CD8-positive, alpha-beta memory T cell (primary cell): ENCODE measurements around the gene LARP1B. TPM values are rescaled to one million over a fixed set of nuclear protein-coding genes. Genes with fewer than 3 reads are reported as not detected.
"Not testable (repeated sequence)": the region's sequence is repeated elsewhere in the genome, so short reads cannot be mapped to it uniquely, and the experiment has no call there.

Experiments
- CTCF ChIA-PET: fragments of 350-600 bp; sonication (Branson Sonifier 250); formaldehyde crosslinking; loops from one replicate; lab custom pipeline; 2021; ENCODE audit warnings: antibody characterized with exemption; lab: Charles Lee
- POLR2A ChIA-PET: fragments of 350-600 bp; sonication (Branson Sonifier 250); formaldehyde crosslinking; loops from one replicate; lab custom pipeline; 2021; ENCODE audit warnings: antibody characterized with exemption; lab: Charles Lee
- DNase-seq, 5 donors: peaks; one replicate each; pipeline versions ENCODE4 v3.0.0 to v3.0.0-alpha.2; 2020 to 2022; ENCODE audit warnings: mixed read lengths in 1 of 5
- H3K27ac ChIP-seq: one replicate; pipeline ENCODE4 v1.7.0; 2013; ENCODE audit warnings: low read depth, mild to moderate bottlenecking, low read length, moderate library complexity
- H3K27me3 ChIP-seq: 2 replicates; pipeline ENCODE4 v1.7.0; 2013; ENCODE audit warnings: low read length, mild to moderate bottlenecking; ENCODE audit not compliant: insufficient read depth, poor library complexity, severe bottlenecking
- H3K36me3 ChIP-seq: 2 replicates; pipeline ENCODE4 v1.7.0; 2013; ENCODE audit warnings: mild to moderate bottlenecking, low read length, moderate library complexity; ENCODE audit not compliant: insufficient read depth
- H3K4me1 ChIP-seq: 2 replicates; pipeline ENCODE4 v1.7.0; 2013; ENCODE audit warnings: mild to moderate bottlenecking, low read length, moderate library complexity; ENCODE audit not compliant: insufficient read depth
- H3K4me3 ChIP-seq: 2 replicates; pipeline ENCODE4 v1.7.0; 2013; ENCODE audit warnings: mild to moderate bottlenecking, low read length
- H3K9me3 ChIP-seq: 2 replicates; pipeline ENCODE4 v1.7.0; 2013; ENCODE audit warnings: mild to moderate bottlenecking, low read length
- H3K27ac Mint-ChIP-seq, 8 donors: one replicate each; pipeline ENCODE4 v1.8.0; 2020 to 2021; ENCODE audit warnings: mixed read lengths in 8 of 8, mild to moderate bottlenecking in 6 of 8, inconsistent platforms in 3 of 8, moderate library complexity in 3 of 8
- H3K27me3 Mint-ChIP-seq, 2 donors: one replicate each; pipeline ENCODE4 v1.8.0; 2020 to 2021; ENCODE audit warnings: mixed read lengths in 2 of 2, mild to moderate bottlenecking in 1 of 2, moderate library complexity in 1 of 2
- H3K36me3 Mint-ChIP-seq, 3 donors: one replicate each; pipeline ENCODE4 v1.8.0; 2020 to 2021; ENCODE audit warnings: mixed read lengths in 3 of 3, inconsistent platforms in 1 of 3, mild to moderate bottlenecking in 1 of 3
- H3K4me1 Mint-ChIP-seq, 3 donors: one replicate each; pipeline ENCODE4 v1.8.0; 2020 to 2021; ENCODE audit warnings: mixed read lengths in 3 of 3, inconsistent platforms in 1 of 3, mild to moderate bottlenecking in 1 of 3
- H3K4me3 Mint-ChIP-seq, 7 donors: one replicate each; pipeline ENCODE4 v1.8.0; 2020 to 2021; ENCODE audit warnings: mixed read lengths in 7 of 7, mild to moderate bottlenecking in 6 of 7, moderate library complexity in 4 of 7, inconsistent platforms in 2 of 7
- H3K9me3 Mint-ChIP-seq, 5 donors: one replicate each; pipeline ENCODE4 v1.8.0; 2020 to 2022; ENCODE audit warnings: mixed read lengths in 5 of 5, mild to moderate bottlenecking in 3 of 5, moderate library complexity in 2 of 5, inconsistent platforms in 1 of 5
- polyA plus RNA-seq: library from polyadenylated mRNA; unstranded; fragments of 300-500 nt; fragmentation: Illumina TruSeq; gene quantifications from one replicate; pipeline ENCODE4 v1.2.3, GENCODE V29; 2021
- total RNA-seq, 2 experiments: library from RNA; stranded (reverse); gene quantifications; one replicate each; pipeline ENCODE4 v1.2.3, GENCODE V29; 2021

The LARP1B gene
- total and polyA plus RNA-seq, 3 experiments from 2014 or later, result 6.8 to 22.0 (median 20.3) TPM

- ChIA-PET POLR2A (no interaction called here), CTCF (no interaction called here)
- Mint-ChIP-seq H3K27me3 (no peaks in the 10 kb centered on the region), H3K36me3 (peaks cover 0 to 49% (median 9%) of the 10 kb centered on the region in 3 donors), H3K4me1 (no peaks in the 10 kb centered on the region), H3K9me3 (peaks cover 0 to 14% (median 11%) of the 10 kb centered on the region in 5 donors), H3K27ac (no peak overlapping the region), H3K4me3 (no peak overlapping the region)
- Histone ChIP-seq H3K36me3 (no peaks in the 10 kb centered on the region), H3K4me3 (no peak overlapping the region), H3K4me1 (no peaks in the 10 kb centered on the region), H3K9me3 (no peaks in the 10 kb centered on the region), H3K27me3 (no peaks in the 10 kb centered on the region), H3K27ac (no peak overlapping the region)
- no peak for DNase-seq
Measured at GRCh38 chr4:128145727-128146126, 84.6 kb downstream of the LARP1B start.

- no peak overlapping the region for H3K27ac Mint-ChIP-seq
- H3K4me1 ChIP-seq, result no peaks in the 10 kb centered on the region
- peaks cover 0 to 7% (median 0%) of the 10 kb centered on the region in 5 donors for H3K9me3 Mint-ChIP-seq
- no peaks in the 10 kb centered on the region for H3K36me3 ChIP-seq
- no peak for DNase-seq
- ChIA-PET CTCF (interaction anchor here (0.7 kb wide), 1 partner anchor 10 kb away, joined by 3 read pairs; no protein-coding TSS in a partner anchor), POLR2A (no interaction called here)
- no peaks in the 10 kb centered on the region for H3K4me1 Mint-ChIP-seq
- H3K36me3 Mint-ChIP-seq, result peaks cover 2 to 16% (median 8%) of the 10 kb centered on the region in 3 donors
- H3K4me3 Mint-ChIP-seq, result no peak overlapping the region
- no peaks in the 10 kb centered on the region for H3K9me3 ChIP-seq
- H3K4me3 ChIP-seq, result no peak overlapping the region
- no peak overlapping the region for H3K27ac ChIP-seq
- no peaks in the 10 kb centered on the region for H3K27me3 Mint-ChIP-seq
- H3K27me3 ChIP-seq, result no peaks in the 10 kb centered on the region
Measured at GRCh38 chr4:128153800-128154199, 92.7 kb downstream of the LARP1B start.

- Mint-ChIP-seq H3K4me1 (no peaks in the 10 kb centered on the region), H3K27me3 (no peaks in the 10 kb centered on the region), H3K4me3 (no peak overlapping the region), H3K36me3 (peaks cover 2 to 16% (median 8%) of the 10 kb centered on the region in 3 donors), H3K9me3 (peaks cover 0 to 7% (median 0%) of the 10 kb centered on the region in 5 donors), H3K27ac (no peak overlapping the region)
- no peak for DNase-seq
- Histone ChIP-seq H3K4me1 (no peaks in the 10 kb centered on the region), H3K27ac (no peak overlapping the region), H3K9me3 (no peaks in the 10 kb centered on the region), H3K27me3 (no peaks in the 10 kb centered on the region), H3K36me3 (no peaks in the 10 kb centered on the region), H3K4me3 (no peak overlapping the region)
- ChIA-PET POLR2A (no interaction called here), CTCF (no interaction called here)
Measured at GRCh38 chr4:128155231-128155855, 94.2 kb downstream of the LARP1B start.

- Mint-ChIP-seq H3K4me1 (no peaks in the 10 kb centered on the region), H3K36me3 (peaks cover 2 to 16% (median 8%) of the 10 kb centered on the region in 3 donors), H3K27me3 (no peaks in the 10 kb centered on the region), H3K4me3 (no peak overlapping the region), H3K27ac (no peak overlapping the region), H3K9me3 (peaks cover 0 to 7% (median 0%) of the 10 kb centered on the region in 5 donors)
- Histone ChIP-seq H3K27ac (no peak overlapping the region), H3K4me3 (no peak overlapping the region), H3K4me1 (no peaks in the 10 kb centered on the region), H3K36me3 (no peaks in the 10 kb centered on the region), H3K27me3 (no peaks in the 10 kb centered on the region), H3K9me3 (no peaks in the 10 kb centered on the region)
- ChIA-PET CTCF (no interaction called here), POLR2A (no interaction called here)
- DNase-seq, result no peak
Measured at GRCh38 chr4:128155874-128156456, 94.9 kb downstream of the LARP1B start.

- H3K4me1 ChIP-seq, H3K27ac ChIP-seq, H3K9me3 Mint-ChIP-seq, H3K4me3 Mint-ChIP-seq, H3K36me3 ChIP-seq, H3K4me3 ChIP-seq, H3K27me3 ChIP-seq, DNase-seq, H3K9me3 ChIP-seq, H3K27me3 Mint-ChIP-seq, POLR2A ChIA-PET, CTCF ChIA-PET, H3K4me1 Mint-ChIP-seq, H3K27ac Mint-ChIP-seq: not testable (repeated sequence)
- peaks cover 2 to 16% (median 8%) of the 10 kb centered on the region in 3 donors for H3K36me3 Mint-ChIP-seq
Measured at GRCh38 chr4:128156472-128156871, 95.4 kb downstream of the LARP1B start.

GRCh38 chr4:128158894-128159293 lies 97.8 kb downstream of the LARP1B start:
- Mint-ChIP-seq H3K4me3 (no peak overlapping the region), H3K4me1 (no peaks in the 10 kb centered on the region), H3K27me3 (no peaks in the 10 kb centered on the region), H3K27ac (no peak overlapping the region), H3K9me3 (peaks cover 0 to 7% (median 0%) of the 10 kb centered on the region in 5 donors), H3K36me3 (peaks cover 0 to 11% (median 8%) of the 10 kb centered on the region in 3 donors)
- H3K27me3 ChIP-seq, result no peaks in the 10 kb centered on the region
- no peaks in the 10 kb centered on the region for H3K4me1 ChIP-seq
- no peaks in the 10 kb centered on the region for H3K9me3 ChIP-seq
- H3K36me3 ChIP-seq, result no peaks in the 10 kb centered on the region
- H3K27ac ChIP-seq, result no peak overlapping the region
- no peak overlapping the region for H3K4me3 ChIP-seq
- POLR2A ChIA-PET, result interaction anchor here (0.6 kb wide), 1 partner anchor 188 kb away, joined by 3 read pairs; no protein-coding TSS in a partner anchor
- CTCF ChIA-PET, result interaction anchor here (1.2 kb wide), 1 partner anchor 46 kb away, joined by 3 read pairs; no protein-coding TSS in a partner anchor
- DNase-seq, result no peak

GRCh38 chr4:128159967-128160366 lies 98.9 kb downstream of the LARP1B start:
- H3K4me1 ChIP-seq, result no peaks in the 10 kb centered on the region
- H3K4me1 Mint-ChIP-seq, result no peaks in the 10 kb centered on the region
- H3K27me3 Mint-ChIP-seq, result no peaks in the 10 kb centered on the region
- peaks cover 0 to 10% (median 6%) of the 10 kb centered on the region in 3 donors for H3K36me3 Mint-ChIP-seq
- no peak overlapping the region for H3K4me3 ChIP-seq
- H3K9me3 Mint-ChIP-seq, result peaks cover 0 to 7% (median 0%) of the 10 kb centered on the region in 5 donors
- no peak for DNase-seq
- POLR2A ChIA-PET, result no interaction called here
- CTCF ChIA-PET, result no interaction called here
- no peaks in the 10 kb centered on the region for H3K9me3 ChIP-seq
- no peak overlapping the region for H3K4me3 Mint-ChIP-seq
- no peaks in the 10 kb centered on the region for H3K36me3 ChIP-seq
- no peaks in the 10 kb centered on the region for H3K27me3 ChIP-seq
- no peak overlapping the region for H3K27ac Mint-ChIP-seq
- H3K27ac ChIP-seq, result no peak overlapping the region

- H3K4me1 ChIP-seq, result no peaks in the 10 kb centered on the region
- H3K36me3 ChIP-seq, result no peaks in the 10 kb centered on the region
- Mint-ChIP-seq H3K27ac (peak overlapping the region in 1 of 8 donors; percentile 58), H3K36me3 (peaks cover 0 to 4% (median under 1%) of the 10 kb centered on the region in 3 donors), H3K4me3 (no peak overlapping the region), H3K27me3 (no peaks in the 10 kb centered on the region), H3K4me1 (no peaks in the 10 kb centered on the region), H3K9me3 (peaks cover 0 to 7% (median 0%) of the 10 kb centered on the region in 5 donors)
- H3K27me3 ChIP-seq, result no peaks in the 10 kb centered on the region
- no peak for DNase-seq
- no peak overlapping the region for H3K4me3 ChIP-seq
- CTCF ChIA-PET, result interaction anchor here (0.6 kb wide), 1 partner anchor 30 kb away, joined by 3 read pairs; no protein-coding TSS in a partner anchor
- POLR2A ChIA-PET, result no interaction called here
- H3K9me3 ChIP-seq, result no peaks in the 10 kb centered on the region
- no peak overlapping the region for H3K27ac ChIP-seq
Measured at GRCh38 chr4:128161138-128161537, 100.0 kb downstream of the LARP1B start.
